GM10266 (cell line): Measurements from ENCODE around the gene TTYH3.

Source experiments
- DNase-seq: peaks from one replicate; pipeline ENCODE4 v3.0.0; 2012; ENCODE audit errors: extremely low spot score
- CTCF ChIP-seq: IDR thresholded peaks from 2 replicates; pipeline ENCODE4 v1.5.1; 2012; ENCODE audit warnings: mild to moderate bottlenecking, low read depth; ENCODE audit not compliant: control insufficient read depth, insufficient read depth; ENCODE audit errors: missing control alignments

Gene TTYH3

DNA sequence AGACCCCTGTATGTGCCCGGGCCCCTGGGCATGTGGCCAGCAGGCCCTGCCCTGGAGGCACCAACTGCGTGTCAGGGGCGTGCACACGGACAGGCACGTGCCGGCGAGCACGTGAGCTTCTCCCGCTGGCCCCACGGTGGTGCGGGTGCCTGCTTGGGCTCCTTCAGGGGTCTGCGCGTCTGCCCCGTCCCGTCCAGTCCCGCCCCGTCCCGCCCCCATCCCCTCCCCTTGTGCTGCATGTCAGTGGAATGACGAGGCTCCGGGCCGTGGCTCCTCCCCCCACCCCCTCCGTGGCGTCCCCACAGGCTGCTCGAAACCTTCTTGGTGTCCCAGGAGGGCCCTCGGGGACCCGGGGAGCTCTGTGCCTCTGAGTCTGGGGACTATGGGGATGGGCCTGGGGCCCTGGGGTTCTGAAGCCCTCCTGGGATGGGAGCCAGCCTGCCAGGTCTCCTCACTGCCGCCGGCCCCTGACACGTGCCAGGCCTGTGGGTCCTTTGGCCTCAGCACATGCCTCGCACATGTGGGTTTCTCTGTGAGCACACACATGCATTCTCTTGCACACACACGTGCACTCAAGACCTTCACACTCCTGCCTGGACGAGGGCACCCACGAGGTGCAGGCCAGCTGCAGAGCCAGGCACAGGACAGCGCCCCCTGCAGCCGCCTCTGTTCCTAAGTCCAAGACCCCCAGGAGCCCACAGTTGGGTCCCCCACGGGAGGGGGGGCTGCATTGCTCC, 28.7 kb downstream of the TTYH3 start:
- TF ChIP-seq CTCF, result peak; percentile 23
- DNase-seq, result no peak

- DNase-seq, result no peak
- TF ChIP-seq CTCF, result no peak
These were observed 29.3 kb downstream of the TTYH3 start for GRCh38 chr7:2661096-2661449.

DNA sequence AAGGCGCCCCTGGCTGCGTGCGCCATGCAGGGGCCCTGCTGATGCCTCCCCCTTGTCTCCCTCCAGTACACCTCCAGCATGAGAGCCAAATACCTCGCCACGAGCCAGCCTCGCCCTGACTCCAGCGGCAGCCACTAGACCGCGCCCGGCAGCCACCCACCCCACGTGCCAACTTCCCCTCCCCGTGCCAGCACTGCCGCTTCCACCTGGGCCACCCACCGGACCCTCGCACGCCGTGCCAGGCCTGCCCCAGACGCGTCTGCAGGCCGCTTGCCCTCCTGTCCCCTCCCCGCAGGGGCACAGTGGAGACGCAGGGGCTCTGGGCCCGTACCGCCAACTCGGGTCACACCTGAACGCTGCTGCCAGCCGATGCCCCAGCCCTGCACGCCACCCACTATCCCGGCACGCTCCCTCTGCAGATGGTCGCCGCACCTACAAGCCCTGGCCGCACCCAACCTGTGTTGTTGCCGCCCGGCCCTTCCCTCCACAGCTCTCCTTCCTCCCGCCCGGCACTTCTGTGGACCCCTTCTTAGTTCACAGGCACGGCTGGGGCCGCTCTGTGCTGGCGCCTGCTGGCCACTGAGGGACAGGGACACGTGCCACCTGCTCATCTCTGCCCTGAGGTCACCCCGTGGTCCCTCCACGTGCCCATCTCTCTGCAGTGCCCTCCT, 30.0 kb downstream of the TTYH3 start:
- peak; percentile 9 for TF ChIP-seq CTCF
- no peak for DNase-seq

DNA sequence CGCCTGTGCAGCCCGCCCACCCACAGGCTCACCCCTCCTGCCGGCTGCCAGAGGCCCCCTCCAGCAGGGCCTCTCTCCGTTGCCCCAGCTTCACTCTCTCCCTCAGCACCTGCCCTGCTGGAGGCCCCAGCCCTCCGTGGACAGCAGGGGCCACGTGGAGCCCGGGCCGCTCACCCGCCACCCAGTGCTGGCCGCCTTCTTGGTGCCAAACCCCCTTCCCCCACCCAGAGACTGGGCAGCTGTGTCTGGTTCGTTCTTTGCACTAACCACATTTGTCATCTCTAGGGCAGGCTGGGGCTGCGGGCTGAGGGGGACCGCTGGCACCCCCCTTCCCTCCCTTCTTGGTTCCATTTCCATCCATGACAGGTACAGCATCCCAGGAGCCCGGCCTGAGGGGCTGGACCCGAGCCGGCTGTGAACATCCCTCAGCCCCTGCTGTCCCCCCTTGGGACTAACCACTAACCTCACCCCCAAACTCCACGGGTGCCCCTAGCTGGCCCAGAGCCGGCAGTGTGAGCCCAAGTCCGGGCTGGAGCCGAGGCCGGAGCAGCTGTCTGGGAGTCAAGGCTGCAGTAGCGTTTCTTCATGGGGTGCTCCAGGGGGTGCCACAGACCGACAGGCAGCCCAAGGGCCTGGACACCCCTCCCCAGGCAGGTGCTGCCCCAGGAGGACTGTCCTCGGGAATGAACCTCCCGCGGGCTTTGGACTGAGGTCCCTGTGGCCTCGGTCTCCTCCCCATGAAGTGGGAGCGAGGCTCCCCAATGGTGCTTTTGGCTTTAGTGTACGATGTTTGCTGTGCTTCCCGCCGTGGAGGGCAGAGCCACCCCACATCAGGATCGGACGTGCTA, 30.7 kb downstream of the TTYH3 start:
- no peak for TF ChIP-seq CTCF
- no peak for DNase-seq

DNA sequence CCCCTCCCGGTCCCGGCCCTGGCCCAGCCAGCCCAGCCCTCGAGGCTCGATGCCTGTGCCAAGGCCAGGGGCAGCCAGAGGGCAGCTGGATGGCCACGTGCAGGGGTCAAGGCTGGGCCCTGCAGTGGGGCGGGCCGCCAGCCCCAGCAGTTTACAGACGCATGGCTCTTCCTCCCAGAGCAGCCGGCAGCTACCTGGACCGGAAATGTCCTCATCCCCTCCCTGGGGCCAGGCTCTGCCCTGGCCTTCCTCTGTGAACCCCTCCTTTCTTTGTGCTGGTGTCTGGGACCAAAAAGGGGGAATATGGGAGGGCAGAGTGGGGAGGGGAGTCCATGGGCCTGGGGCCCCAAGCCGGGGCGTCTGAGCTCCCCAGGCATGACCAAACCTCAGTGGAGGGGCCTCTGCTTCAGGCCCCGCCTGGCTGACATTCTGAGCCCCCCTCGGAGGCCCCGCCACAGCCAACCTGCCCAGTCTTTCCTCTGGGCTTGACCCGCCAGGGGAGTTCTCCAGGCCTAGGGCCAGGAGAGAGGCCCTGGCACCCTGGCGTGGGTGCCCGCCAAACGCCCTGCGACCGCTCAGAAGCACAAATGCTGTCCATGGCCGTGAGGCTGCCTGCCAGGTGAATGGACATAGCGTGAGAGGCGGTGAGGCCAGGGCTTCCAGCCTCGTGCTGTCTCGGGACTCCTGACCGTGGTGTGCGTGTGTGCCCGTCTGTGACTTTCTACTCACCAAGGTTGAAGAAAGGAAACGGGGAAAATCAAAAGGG, 31.5 kb downstream of the TTYH3 start:
- no peak for DNase-seq
- no peak for TF ChIP-seq CTCF

- TF ChIP-seq CTCF, result no peak
- no peak for DNase-seq
These were observed 32.2 kb downstream of the TTYH3 start for GRCh38 chr7:2663960-2664359.
